Glomerular visceral epithelial cell (primary cell): Measurements from ENCODE around the gene PCDH9.

Experiments
- DNase-seq: peaks from one replicate; pipeline ENCODE4 v3.0.0-alpha.2; 2016; ENCODE audit errors: extremely low spot score

PCDH9 gene

GRCh38 chr13:67229481-67230403 lies at the start of gene PCDH9:
Gene PCDH9 (minus strand): TSS chr13:67230336. CDS start chr13:67228440, 1,896 bp downstream.
- peak; percentile 18 for DNase-seq

GRCh38 chr13:67278235-67278634 lies 48.1 kb upstream of the PCDH9 start:
- DNase-seq = peak; percentile 16

- DNase-seq = no peak
Measured at GRCh38 chr13:67277581-67277980, 47.4 kb upstream of the PCDH9 start.

- DNase-seq = no peak
Measured at GRCh38 chr13:67275351-67275960, 45.3 kb upstream of the PCDH9 start.

- DNase-seq = no peak
Measured at GRCh38 chr13:67273001-67273400, 42.9 kb upstream of the PCDH9 start.

GRCh38 chr13:67267136-67267535 lies 37.0 kb upstream of the PCDH9 start:
- DNase-seq = no peak

GRCh38 chr13:67259208-67259607 lies 29.1 kb upstream of the PCDH9 start:
- DNase-seq = no peak

- no peak for DNase-seq
Measured at GRCh38 chr13:67258482-67258881, 28.3 kb upstream of the PCDH9 start.

GRCh38 chr13:67238861-67239260 lies 8.7 kb upstream of the PCDH9 start:
- DNase-seq = no peak

- peak; percentile 40 for DNase-seq
Measured at GRCh38 chr13:67238277-67238859, 8.2 kb upstream of the PCDH9 start.

GRCh38 chr13:67235265-67235664 lies 5.1 kb upstream of the PCDH9 start:
- no peak for DNase-seq

GRCh38 chr13:67232384-67232783 lies 2.2 kb upstream of the PCDH9 start:
- DNase-seq = no peak

- DNase-seq = no peak
Measured at GRCh38 chr13:67231289-67232000, 1.3 kb upstream of the PCDH9 start.

GRCh38 chr13:67230404-67231288 lies 510 bp upstream of the PCDH9 start:
- peak; percentile 97 for DNase-seq

- no peak for DNase-seq
Measured at GRCh38 chr13:67228916-67229315, 1.2 kb downstream of the PCDH9 start.

GRCh38 chr13:67228031-67228430 lies 2.1 kb downstream of the PCDH9 start:
- no peak for DNase-seq

GRCh38 chr13:67227131-67227983 lies 2.8 kb downstream of the PCDH9 start:
- DNase-seq = no peak

GRCh38 chr13:67226696-67227095 lies 3.4 kb downstream of the PCDH9 start:
- DNase-seq = no peak

GRCh38 chr13:67225252-67226159 lies 4.6 kb downstream of the PCDH9 start:
- DNase-seq = no peak
